Activated CD4-positive, alpha-beta T cell treated with anti-CD3 and anti-CD28 coated beads, Interleukin-2, amount 10 ng/mL, durations not matched to agents 24 days and 14 days (primary cell): Measurements from ENCODE around the gene CCP110. TPM values are rescaled to one million over a fixed set of nuclear protein-coding genes. Genes with fewer than 3 reads are reported as not detected.

Experiments
- DNase-seq: peaks from one replicate; pipeline ENCODE4 v3.0.0; 2022
- H3K27ac Mint-ChIP-seq: one replicate; pipeline ENCODE4 v1.8.0; 2022; ENCODE audit warnings: mild to moderate bottlenecking, mixed read lengths
- H3K27me3 Mint-ChIP-seq: one replicate; pipeline ENCODE4 v1.8.0; 2022; ENCODE audit warnings: mixed read lengths
- H3K36me3 Mint-ChIP-seq: one replicate; pipeline ENCODE4 v1.8.0; 2022; ENCODE audit warnings: low read depth, mild to moderate bottlenecking, mixed read lengths
- H3K4me1 Mint-ChIP-seq: one replicate; pipeline ENCODE4 v1.8.0; 2021; ENCODE audit warnings: mixed read lengths
- H3K4me3 Mint-ChIP-seq: one replicate; pipeline ENCODE4 v1.8.0; 2022; ENCODE audit warnings: mild to moderate bottlenecking, moderate library complexity, mixed read lengths
- H3K9me3 Mint-ChIP-seq: one replicate; pipeline ENCODE4 v1.8.0; 2021; ENCODE audit warnings: mixed read lengths
- intact Hi-C: fragments of 100-400 bp; cut with micrococcal nuclease; formaldehyde crosslinking; loops from one replicate; pipeline ENCODE4 v1.15.1; 2023
- total RNA-seq: library from RNA; stranded (reverse); gene quantifications from 2 replicates; pipeline ENCODE4 v1.2.3, GENCODE V29; 2022

CCP110 gene, protein sequence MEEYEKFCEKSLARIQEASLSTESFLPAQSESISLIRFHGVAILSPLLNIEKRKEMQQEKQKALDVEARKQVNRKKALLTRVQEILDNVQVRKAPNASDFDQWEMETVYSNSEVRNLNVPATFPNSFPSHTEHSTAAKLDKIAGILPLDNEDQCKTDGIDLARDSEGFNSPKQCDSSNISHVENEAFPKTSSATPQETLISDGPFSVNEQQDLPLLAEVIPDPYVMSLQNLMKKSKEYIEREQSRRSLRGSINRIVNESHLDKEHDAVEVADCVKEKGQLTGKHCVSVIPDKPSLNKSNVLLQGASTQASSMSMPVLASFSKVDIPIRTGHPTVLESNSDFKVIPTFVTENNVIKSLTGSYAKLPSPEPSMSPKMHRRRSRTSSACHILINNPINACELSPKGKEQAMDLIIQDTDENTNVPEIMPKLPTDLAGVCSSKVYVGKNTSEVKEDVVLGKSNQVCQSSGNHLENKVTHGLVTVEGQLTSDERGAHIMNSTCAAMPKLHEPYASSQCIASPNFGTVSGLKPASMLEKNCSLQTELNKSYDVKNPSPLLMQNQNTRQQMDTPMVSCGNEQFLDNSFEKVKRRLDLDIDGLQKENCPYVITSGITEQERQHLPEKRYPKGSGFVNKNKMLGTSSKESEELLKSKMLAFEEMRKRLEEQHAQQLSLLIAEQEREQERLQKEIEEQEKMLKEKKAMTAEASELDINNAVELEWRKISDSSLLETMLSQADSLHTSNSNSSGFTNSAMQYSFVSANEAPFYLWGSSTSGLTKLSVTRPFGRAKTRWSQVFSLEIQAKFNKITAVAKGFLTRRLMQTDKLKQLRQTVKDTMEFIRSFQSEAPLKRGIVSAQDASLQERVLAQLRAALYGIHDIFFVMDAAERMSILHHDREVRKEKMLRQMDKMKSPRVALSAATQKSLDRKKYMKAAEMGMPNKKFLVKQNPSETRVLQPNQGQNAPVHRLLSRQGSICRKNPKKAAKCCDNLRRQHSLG
- total RNA-seq = 25.4 and 31.7 TPM in 2 replicates

- intact Hi-C loops = loop anchor here (1.0 to 5.0 kb wide), 5 partner anchors 32 to 721 kb away; partner anchors contain the start of genes ARL6IP1, COQ7, SMG1 and VPS35L
- H3K9me3 Mint-ChIP-seq = no peaks in the 10 kb centered on the region
- DNase-seq = peak; percentile 98
- no peaks in the 10 kb centered on the region for H3K27me3 Mint-ChIP-seq
- H3K4me3 Mint-ChIP-seq = peak within 1 kb of the TSS; percentile 98
- H3K36me3 Mint-ChIP-seq = peaks cover 17% of the 10 kb centered on the region
- H3K4me1 Mint-ChIP-seq = peaks cover 38% of the 10 kb centered on the region
- peak within 1 kb of the TSS; percentile 94 for H3K27ac Mint-ChIP-seq
Measured at GRCh38 chr16:19523559-19524355, at the start of gene CCP110. Gene CCP110, plus strand, starts transcription at chr16:19523942. Its CDS starts 3,940 bp downstream, at chr16:19527882.

DNA sequence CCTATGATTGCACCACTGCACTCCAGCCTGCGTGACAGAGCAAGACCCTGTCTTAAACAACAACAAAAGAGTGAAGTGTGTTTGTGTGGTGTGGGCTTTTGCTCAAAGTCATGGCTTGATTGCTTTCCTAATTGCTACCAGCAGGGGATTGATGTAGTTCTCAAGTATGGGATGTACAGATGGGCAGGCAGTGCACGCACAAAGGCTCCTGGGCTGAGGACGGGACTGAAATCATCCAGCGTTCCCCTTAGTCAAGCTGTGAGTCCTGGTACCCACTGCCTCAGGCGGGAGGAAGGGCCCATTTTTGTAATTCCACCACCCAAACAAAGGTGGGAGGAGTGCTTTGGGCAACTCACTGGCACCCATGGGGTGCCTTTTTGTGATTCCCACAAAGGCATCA is 49.1 kb upstream of the CCP110 start:
- Mint-ChIP-seq H3K9me3 (no peaks in the 10 kb centered on the region), H3K4me3 (no peak overlapping the region), H3K36me3 (no peaks in the 10 kb centered on the region), H3K27me3 (peaks cover 2% of the 10 kb centered on the region), H3K27ac (no peak overlapping the region), H3K4me1 (no peaks in the 10 kb centered on the region)
- DNase-seq = no peak
- intact Hi-C loops = no loop called here

GRCh38 chr16:19478505-19478904 is 45.2 kb upstream of the CCP110 start:
- Mint-ChIP-seq H3K36me3 (no peaks in the 10 kb centered on the region), H3K4me1 (no peaks in the 10 kb centered on the region), H3K9me3 (no peaks in the 10 kb centered on the region), H3K27me3 (peaks cover 2% of the 10 kb centered on the region), H3K4me3 (no peak overlapping the region), H3K27ac (no peak overlapping the region)
- intact Hi-C loops = no loop called here
- no peak for DNase-seq

- Mint-ChIP-seq H3K36me3 (no peaks in the 10 kb centered on the region), H3K27me3 (peaks cover 2% of the 10 kb centered on the region), H3K4me1 (no peaks in the 10 kb centered on the region), H3K27ac (no peak overlapping the region), H3K4me3 (no peak overlapping the region), H3K9me3 (no peaks in the 10 kb centered on the region)
- no peak for DNase-seq
- intact Hi-C loops = no loop called here
Measured at GRCh38 chr16:19479302-19479721, 44.4 kb upstream of the CCP110 start.

DNA sequence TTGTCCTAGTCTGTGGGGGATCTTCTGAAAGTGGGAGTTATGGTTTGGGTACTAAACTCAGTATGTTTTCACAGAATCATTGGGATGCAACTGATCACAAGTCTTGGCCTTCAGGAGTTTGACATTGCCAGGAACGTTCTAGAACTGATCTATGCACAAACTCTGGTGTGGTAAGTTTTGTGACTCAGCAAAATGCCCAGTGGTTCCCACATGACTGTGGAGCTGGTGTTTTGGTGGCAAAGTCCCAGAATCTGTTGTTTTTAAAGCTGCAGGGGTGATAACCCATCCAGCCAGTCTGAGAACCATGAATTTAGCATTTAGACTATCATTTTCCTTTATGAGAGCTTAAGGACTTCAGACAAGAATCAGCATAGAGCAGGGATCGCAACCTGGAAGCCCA is 42.4 kb upstream of the CCP110 start:
- Mint-ChIP-seq H3K4me3 (no peak overlapping the region), H3K27me3 (peaks cover 2% of the 10 kb centered on the region), H3K27ac (no peak overlapping the region), H3K9me3 (no peaks in the 10 kb centered on the region), H3K4me1 (no peaks in the 10 kb centered on the region), H3K36me3 (no peaks in the 10 kb centered on the region)
- DNase-seq = no peak
- intact Hi-C loops = no loop called here

- peaks cover 2% of the 10 kb centered on the region for H3K27me3 Mint-ChIP-seq
- H3K4me3 Mint-ChIP-seq = no peak overlapping the region
- no peaks in the 10 kb centered on the region for H3K9me3 Mint-ChIP-seq
- H3K27ac Mint-ChIP-seq = no peak overlapping the region
- H3K4me1 Mint-ChIP-seq = no peaks in the 10 kb centered on the region
- intact Hi-C loops = no loop called here
- H3K36me3 Mint-ChIP-seq = no peaks in the 10 kb centered on the region
- DNase-seq = no peak
Measured at GRCh38 chr16:19481769-19482168, 42.0 kb upstream of the CCP110 start.

DNA sequence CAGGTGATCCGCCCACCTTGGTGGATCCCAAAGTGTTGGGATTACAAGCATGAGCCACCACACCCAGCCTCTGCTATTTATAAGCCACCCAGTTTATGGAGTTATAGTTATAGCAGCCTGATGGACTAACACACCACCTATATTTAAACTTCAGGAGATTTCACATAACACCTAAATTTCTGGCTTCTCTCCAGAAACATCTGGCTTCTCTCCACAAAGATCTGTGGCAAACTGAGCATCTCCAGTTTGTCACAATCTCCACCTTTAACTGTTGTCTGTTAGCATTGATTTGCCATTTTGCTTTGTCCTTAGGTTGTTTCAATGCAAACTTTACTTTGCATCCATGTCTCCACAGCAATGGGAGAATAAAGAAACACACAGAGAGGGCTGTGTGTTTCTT is 41.5 kb upstream of the CCP110 start:
- intact Hi-C loops = no loop called here
- Mint-ChIP-seq H3K9me3 (no peaks in the 10 kb centered on the region), H3K36me3 (no peaks in the 10 kb centered on the region), H3K4me1 (no peaks in the 10 kb centered on the region), H3K27me3 (peaks cover 2% of the 10 kb centered on the region), H3K27ac (no peak overlapping the region), H3K4me3 (no peak overlapping the region)
- no peak for DNase-seq

- H3K4me3 Mint-ChIP-seq = no peak overlapping the region
- no peaks in the 10 kb centered on the region for H3K9me3 Mint-ChIP-seq
- intact Hi-C loops = no loop called here
- DNase-seq = no peak
- H3K27me3 Mint-ChIP-seq = no peaks in the 10 kb centered on the region
- H3K27ac Mint-ChIP-seq = no peak overlapping the region
- H3K4me1 Mint-ChIP-seq = no peaks in the 10 kb centered on the region
- H3K36me3 Mint-ChIP-seq = no peaks in the 10 kb centered on the region
Measured at GRCh38 chr16:19484096-19484495, 39.6 kb upstream of the CCP110 start.

DNA sequence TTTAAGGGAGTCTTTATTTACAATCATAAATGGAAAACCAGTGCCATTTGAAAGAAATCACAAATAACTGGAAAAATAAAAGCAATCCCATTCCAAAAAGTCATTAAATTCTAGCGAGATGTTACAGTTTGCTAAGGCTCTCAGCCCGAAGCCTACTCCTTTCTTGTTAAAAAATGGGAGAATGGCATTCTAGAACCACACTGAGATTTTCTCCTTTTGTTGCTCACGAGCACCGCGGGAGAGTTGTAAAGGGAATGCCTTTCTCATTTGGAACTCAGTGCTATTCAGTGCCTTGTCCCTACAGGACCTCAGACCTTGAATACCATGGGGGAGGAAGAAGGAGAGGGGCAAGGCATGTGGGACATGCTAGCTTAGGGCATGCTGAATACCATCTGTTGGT is 38.1 kb upstream of the CCP110 start:
- no peak overlapping the region for H3K4me3 Mint-ChIP-seq
- no peaks in the 10 kb centered on the region for H3K27me3 Mint-ChIP-seq
- DNase-seq = no peak
- no peaks in the 10 kb centered on the region for H3K36me3 Mint-ChIP-seq
- intact Hi-C loops = no loop called here
- H3K27ac Mint-ChIP-seq = no peak overlapping the region
- no peaks in the 10 kb centered on the region for H3K4me1 Mint-ChIP-seq
- no peaks in the 10 kb centered on the region for H3K9me3 Mint-ChIP-seq

DNA sequence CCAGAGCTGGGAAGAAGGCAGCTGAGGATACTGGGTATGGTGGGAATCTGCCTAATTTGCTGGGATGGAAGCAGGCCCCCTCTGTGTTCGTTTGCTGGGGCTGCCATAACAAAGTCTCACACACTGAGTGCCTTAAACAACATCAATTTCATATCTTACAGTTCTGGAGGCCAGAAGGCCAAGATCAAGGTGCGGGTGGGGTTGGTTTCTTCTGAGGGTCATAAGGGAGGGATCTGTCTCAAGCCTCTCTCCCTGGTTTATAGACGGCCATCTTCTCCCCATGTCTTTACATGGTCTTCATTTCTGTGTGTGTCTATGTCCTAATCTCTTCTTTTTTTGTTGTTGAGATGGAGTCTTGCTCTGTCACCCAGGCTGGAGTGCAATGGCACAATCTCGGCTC is 37.7 kb upstream of the CCP110 start:
- Mint-ChIP-seq H3K9me3 (no peaks in the 10 kb centered on the region), H3K27me3 (no peaks in the 10 kb centered on the region), H3K4me1 (no peaks in the 10 kb centered on the region), H3K27ac (no peak overlapping the region), H3K4me3 (no peak overlapping the region), H3K36me3 (no peaks in the 10 kb centered on the region)
- intact Hi-C loops = no loop called here
- no peak for DNase-seq

DNA sequence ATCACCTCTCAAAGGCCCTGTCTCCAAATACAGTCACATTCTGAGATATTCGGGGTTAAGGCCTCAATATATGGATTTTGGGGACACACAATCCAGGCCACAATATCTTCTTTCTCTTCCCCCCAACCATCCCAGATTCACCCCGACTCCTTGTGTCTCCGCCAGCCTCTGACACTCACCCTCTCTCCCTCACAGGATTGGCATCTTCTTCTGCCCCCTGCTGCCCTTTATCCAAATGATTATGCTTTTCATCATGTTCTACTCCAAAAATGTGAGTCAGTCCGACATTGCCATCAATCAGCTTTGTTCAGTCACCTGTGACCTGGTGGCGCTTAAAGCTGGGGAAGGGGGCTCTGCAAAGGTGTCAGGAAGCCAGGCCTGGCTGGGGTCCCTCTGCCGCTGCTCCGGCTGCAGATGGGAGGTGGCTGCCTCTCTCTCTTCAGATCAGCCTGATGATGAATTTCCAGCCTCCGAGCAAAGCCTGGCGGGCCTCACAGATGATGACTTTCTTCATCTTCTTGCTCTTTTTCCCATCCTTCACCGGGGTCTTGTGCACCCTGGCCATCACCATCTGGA is 36.9 kb upstream of the CCP110 start:
- no peaks in the 10 kb centered on the region for H3K36me3 Mint-ChIP-seq

GRCh38 chr16:19488213-19488640 is 35.5 kb upstream of the CCP110 start:
- no peaks in the 10 kb centered on the region for H3K9me3 Mint-ChIP-seq
- H3K4me1 Mint-ChIP-seq = no peaks in the 10 kb centered on the region
- no peak overlapping the region for H3K4me3 Mint-ChIP-seq
- H3K27ac Mint-ChIP-seq = no peak overlapping the region
- DNase-seq = no peak
- H3K36me3 Mint-ChIP-seq = no peaks in the 10 kb centered on the region
- H3K27me3 Mint-ChIP-seq = peaks cover 2% of the 10 kb centered on the region
- intact Hi-C loops = no loop called here

More for the DNA sequence above, 36.9 kb upstream of the CCP110 start:
- H3K9me3 Mint-ChIP-seq = no peaks in the 10 kb centered on the region
- H3K27me3 Mint-ChIP-seq = peaks cover 2% of the 10 kb centered on the region
- H3K4me3 Mint-ChIP-seq = no peak overlapping the region
- no peak for DNase-seq
- intact Hi-C loops = no loop called here
- no peak overlapping the region for H3K27ac Mint-ChIP-seq
- no peaks in the 10 kb centered on the region for H3K4me1 Mint-ChIP-seq

GRCh38 chr16:19490619-19491018 is 33.1 kb upstream of the CCP110 start:
- no peak for DNase-seq
- intact Hi-C loops = no loop called here
- no peaks in the 10 kb centered on the region for H3K9me3 Mint-ChIP-seq
- no peak overlapping the region for H3K4me3 Mint-ChIP-seq
- H3K27ac Mint-ChIP-seq = no peak overlapping the region
- no peaks in the 10 kb centered on the region for H3K36me3 Mint-ChIP-seq
- peaks cover 11% of the 10 kb centered on the region for H3K4me1 Mint-ChIP-seq
- peaks cover 2% of the 10 kb centered on the region for H3K27me3 Mint-ChIP-seq
